ENCODE data around the gene ZNF362.

GRCh38 chr1:33220676-33221384 lies 35.5 kb upstream of the ZNF362 start:
- TF ChIP-seq TAF1 (IDR thresholded peaks at IDR 0.05; ENCODE audit: low read depth, low read length) (no peak), POLR2A (IDR thresholded peaks at IDR 0.05; ENCODE audit: low read depth, low read length) (no peak), POLR2AphosphoS5 (IDR thresholded peaks at IDR 0.05; ENCODE audit: low read depth, low read length) (no peak), POU2F2 (IDR thresholded peaks at IDR 0.05; ENCODE audit: low read depth, low read length) (no peak), PAX5 (IDR thresholded peaks at IDR 0.05; ENCODE audit: insufficient read depth, low read length, severe bottlenecking) (no peak)
